Mesodermal cell (in vitro differentiated cells): ENCODE measurements around the gene MATN3.

Experiments
- H3K27ac ChIP-seq: 2 replicates; pipeline ENCODE4 v1.7.0; 2013; ENCODE audit warnings: mild to moderate bottlenecking, low read depth, low read length, moderate library complexity; ENCODE audit not compliant: severe bottlenecking
- H3K36me3 ChIP-seq: 2 replicates; pipeline ENCODE4 v1.7.1; 2013; ENCODE audit warnings: mild to moderate bottlenecking, low read length, moderate library complexity; ENCODE audit not compliant: control insufficient read depth, insufficient read depth
- H3K4me1 ChIP-seq: one replicate; pipeline ENCODE4 v1.7.1; 2013; ENCODE audit warnings: mild to moderate bottlenecking, low read length; ENCODE audit not compliant: insufficient read depth, control insufficient read depth, poor library complexity, severe bottlenecking
- H3K4me3 ChIP-seq: 2 replicates; pipeline ENCODE4 v1.7.0; 2013; ENCODE audit warnings: low read length, control low read depth, mild to moderate bottlenecking; ENCODE audit not compliant: insufficient read depth, poor library complexity, severe bottlenecking; ENCODE audit errors: extremely low read depth
- H3K9me3 ChIP-seq: 2 replicates; pipeline ENCODE4 v1.7.1; 2013; ENCODE audit warnings: mild to moderate bottlenecking, low read length, moderate library complexity; ENCODE audit not compliant: control insufficient read depth
- WGBS, 2 experiments: methylation state at CpG; one replicate each; pipeline ENCODE4 v1.1.5; 2013; ENCODE audit warnings: missing lambda C conversion rate in 2 of 2; ENCODE audit not compliant: insufficient coverage in 2 of 2; 5-methylcytosine and 5-hydroxymethylcytosine counted together

Gene MATN3

DNA sequence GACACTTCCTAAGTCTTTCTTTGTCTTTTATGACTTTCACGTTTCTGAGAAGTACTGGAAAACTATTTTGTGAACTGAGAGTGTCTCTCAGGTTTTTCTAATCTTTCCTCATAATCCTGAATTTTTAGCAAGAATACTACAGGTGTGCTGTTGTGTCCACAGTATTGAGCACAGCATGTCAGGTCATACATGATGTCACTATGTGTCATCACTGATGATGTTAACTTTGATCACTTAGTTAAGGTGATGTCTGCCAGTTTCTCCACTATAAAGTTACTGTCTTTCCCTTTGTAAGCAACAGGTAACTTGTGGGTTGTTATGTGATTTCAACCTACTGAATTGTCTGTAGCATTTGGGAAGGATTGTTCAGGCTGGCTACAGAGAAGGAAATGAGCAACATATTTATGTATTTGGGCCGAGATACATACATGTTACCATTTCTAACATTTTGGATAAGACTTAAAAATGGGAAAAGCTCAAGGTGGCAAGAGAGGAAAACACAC is 11.1 kb downstream of the MATN3 start:
- Histone ChIP-seq H3K9me3 (no peaks in the 10 kb centered on the region), H3K36me3 (peaks cover 5% of the 10 kb centered on the region), H3K4me1 (no peaks in the 10 kb centered on the region), H3K4me3 (no peak overlapping the region), H3K27ac (no peak overlapping the region)
- WGBS, 2 experiments = no CpG with 5 or more reads among the region's 2 CpGs

DNA sequence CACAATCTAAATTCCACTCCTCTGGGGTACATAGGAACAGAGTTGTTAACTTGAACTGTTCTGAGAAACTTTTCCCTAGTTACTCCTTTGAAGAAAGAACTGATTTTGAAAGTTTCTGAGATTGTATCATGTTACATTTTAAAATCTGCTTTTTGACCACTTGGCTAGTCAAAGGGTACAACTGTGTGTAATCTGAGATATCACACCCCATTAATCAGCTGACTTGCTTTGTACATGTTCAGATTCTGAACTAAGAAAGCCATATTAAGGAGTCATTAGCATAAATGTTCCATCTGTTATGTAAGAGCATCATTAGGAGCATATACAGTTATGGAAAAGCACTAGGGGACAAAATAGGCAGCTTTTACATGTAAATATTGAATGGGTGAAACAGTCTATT is 18.7 kb downstream of the MATN3 start:
- Histone ChIP-seq H3K9me3 (no peaks in the 10 kb centered on the region), H3K4me3 (no peak overlapping the region), H3K27ac (no peak overlapping the region), H3K4me1 (peaks cover under 1% of the 10 kb centered on the region), H3K36me3 (no peaks in the 10 kb centered on the region)

DNA sequence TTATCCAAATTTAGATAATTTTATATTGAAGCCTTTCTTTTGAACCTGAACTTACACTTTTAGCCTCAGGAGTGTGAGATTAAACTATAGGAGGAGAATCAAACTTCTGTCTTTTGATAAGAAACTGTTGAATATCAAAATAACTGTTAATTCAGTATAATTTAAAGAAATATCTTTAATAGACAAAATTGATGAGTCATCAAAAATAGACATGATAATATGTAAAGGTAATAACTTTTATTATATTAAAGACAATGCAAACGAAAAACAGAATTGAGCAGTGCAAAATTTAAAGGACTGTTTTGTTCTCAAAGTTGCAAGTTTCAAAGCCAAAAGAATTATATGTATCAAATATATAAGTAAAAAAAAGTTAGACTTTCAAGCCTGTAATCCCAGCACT is 20.6 kb downstream of the MATN3 start:
- no peak overlapping the region for H3K4me3 ChIP-seq
- peaks cover 8% of the 10 kb centered on the region for H3K4me1 ChIP-seq
- H3K9me3 ChIP-seq = no peaks in the 10 kb centered on the region
- peaks cover 9% of the 10 kb centered on the region for H3K36me3 ChIP-seq
- no CpG with 5 or more reads among the region's 1 CpG for WGBS, 2 experiments
- no peak overlapping the region for H3K27ac ChIP-seq

DNA sequence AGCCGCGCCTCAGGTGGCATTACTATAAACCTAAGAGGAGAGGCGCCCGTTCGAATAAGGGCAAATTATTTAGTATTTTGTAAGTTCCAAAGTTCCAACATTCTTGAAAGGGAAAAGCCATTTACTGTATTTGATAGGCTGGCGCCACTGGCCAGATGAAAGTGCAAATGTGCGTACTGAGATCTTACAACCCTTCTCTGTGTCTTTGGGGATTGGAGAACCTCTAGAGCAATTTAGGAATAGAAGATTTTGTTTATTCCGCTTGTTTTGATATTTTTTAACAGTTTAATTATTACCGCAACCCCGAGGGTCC is 22.1 kb downstream of the MATN3 start:
- H3K9me3 ChIP-seq = no peaks in the 10 kb centered on the region
- H3K27ac ChIP-seq = no peak overlapping the region
- WGBS, 2 experiments = 36 to 77% methylated on average over 4 of the region's 10 CpGs
- H3K4me1 ChIP-seq = peaks cover 8% of the 10 kb centered on the region
- peak overlapping the region; percentile 83 for H3K4me3 ChIP-seq
- H3K36me3 ChIP-seq = peaks cover 10% of the 10 kb centered on the region

DNA sequence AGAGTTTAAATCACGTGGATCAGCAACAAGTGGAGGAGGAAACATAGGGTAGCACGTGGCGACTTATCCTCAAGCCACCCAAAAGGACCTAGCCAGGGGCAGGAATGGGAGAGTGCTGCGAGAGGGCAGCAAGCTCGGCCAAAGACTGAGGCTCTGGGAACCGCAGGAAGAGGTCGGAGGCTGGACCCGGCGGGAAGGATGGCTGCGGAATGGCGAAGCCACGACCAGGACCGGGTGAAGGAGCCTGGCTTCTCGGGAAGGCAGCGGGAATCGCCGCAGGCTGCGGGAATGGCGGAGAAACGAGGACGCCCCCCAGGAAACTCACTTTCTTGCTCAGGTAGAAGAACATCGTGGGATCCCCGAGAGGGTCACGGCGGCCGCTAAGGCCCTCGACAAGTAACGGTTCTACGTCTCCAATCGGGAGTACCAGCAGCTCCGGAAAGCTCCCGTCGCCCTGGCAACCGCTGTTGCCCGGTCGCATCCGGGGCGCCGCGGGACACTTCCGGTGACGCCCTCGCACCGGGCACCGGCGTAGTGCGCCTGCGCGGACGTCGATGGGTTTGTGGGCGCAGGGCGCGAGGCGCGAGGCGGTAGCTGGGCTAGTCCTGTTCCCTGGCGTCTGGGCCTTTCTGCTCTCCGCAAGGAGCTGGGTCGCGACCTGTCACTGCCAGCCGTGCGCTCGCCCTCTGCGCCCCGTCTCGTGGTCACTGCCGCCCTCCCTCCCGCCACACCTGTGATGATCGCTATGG is 22.6 kb downstream of the MATN3 start, which contains the start of gene WDR35:
WDR35 (minus strand) TSS at position 439 of the 749 bp plus-strand sequence; CDS start at position 349, 90 bp downstream.
- Histone ChIP-seq H3K27ac (peak within 1 kb of the TSS; percentile 54), H3K9me3 (no peaks in the 10 kb centered on the region), H3K4me3 (peak within 1 kb of the TSS; percentile 83), H3K4me1 (peaks cover 8% of the 10 kb centered on the region), H3K36me3 (peaks cover 13% of the 10 kb centered on the region)
- WGBS, 2 experiments = 0 to 1% methylated on average over 60 to 65 of the region's 70 CpGs

DNA sequence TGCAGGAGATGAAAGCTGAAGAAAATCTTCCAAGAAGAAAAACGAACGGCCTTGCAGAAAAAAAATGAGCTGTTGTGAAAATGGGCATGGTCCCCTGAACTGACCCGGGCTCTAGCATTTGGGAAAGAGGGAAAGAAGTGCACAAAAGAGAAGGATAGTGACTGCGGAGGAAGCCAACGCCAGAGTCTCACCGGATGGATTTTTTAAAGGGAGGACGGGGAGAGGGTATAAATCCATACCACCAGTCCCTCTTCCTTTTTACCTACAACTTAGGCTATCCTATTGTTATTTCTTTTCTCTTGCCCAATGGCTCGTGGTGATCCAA is 23.2 kb downstream of the MATN3 start:
- WGBS, 2 experiments = 0 to 3% methylated on average over 3 to 4 of the region's 8 CpGs
- Histone ChIP-seq H3K36me3 (peaks cover 18% of the 10 kb centered on the region), H3K27ac (peak overlapping the region; percentile 54), H3K4me1 (peaks cover 8% of the 10 kb centered on the region), H3K9me3 (no peaks in the 10 kb centered on the region), H3K4me3 (peak overlapping the region; percentile 83)

DNA sequence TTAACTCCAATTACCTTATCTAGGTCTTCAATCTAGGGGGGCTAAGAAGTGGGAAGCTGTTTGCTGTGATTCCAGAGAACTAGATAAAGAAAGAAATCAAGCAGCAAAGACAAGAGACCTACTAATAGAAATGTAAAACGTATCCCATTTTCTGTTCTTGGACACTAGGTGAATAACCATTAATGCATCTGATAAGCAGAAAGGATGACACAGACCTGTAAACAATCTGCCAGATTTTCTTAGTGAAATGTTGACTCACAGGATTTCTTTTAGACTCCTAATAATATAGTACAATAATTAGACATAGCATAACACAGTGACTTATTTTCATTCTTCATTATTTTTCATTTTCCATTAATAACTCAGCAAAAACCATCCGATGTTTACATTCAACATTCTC is 23.9 kb downstream of the MATN3 start:
- H3K27ac ChIP-seq = no peak overlapping the region
- H3K4me3 ChIP-seq = peak overlapping the region; percentile 83
- H3K9me3 ChIP-seq = no peaks in the 10 kb centered on the region
- peaks cover 18% of the 10 kb centered on the region for H3K36me3 ChIP-seq
- H3K4me1 ChIP-seq = peaks cover 8% of the 10 kb centered on the region
- WGBS, 2 experiments = 70 to 100% methylated on average over 1 of the region's 2 CpGs

DNA sequence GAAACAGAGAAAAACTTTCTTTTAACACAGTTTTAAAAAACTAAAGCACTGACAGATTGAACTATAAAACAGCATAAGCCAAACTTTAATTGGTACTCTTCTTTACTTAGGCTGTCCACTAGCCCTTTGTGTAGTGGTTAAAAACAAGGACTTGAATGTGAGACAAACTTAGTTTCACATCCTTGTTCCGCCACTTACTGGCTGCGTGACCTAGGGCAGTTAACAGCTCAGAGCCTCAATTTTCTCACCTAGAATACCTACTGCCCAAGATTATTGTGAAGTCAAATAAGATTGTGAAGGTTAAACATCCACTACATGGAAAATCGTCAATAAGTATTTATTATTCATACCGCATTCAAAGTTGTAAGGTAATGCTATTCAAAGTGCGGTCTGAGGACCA is 24.5 kb downstream of the MATN3 start:
- Histone ChIP-seq H3K9me3 (no peaks in the 10 kb centered on the region), H3K4me3 (no peak overlapping the region), H3K4me1 (peaks cover 11% of the 10 kb centered on the region), H3K27ac (no peak overlapping the region), H3K36me3 (peaks cover 18% of the 10 kb centered on the region)
- WGBS, 2 experiments = 67% methylated on average over 1 of the region's 5 CpGs; no CpG with 5 or more reads in 1 of the 2 experiments

DNA sequence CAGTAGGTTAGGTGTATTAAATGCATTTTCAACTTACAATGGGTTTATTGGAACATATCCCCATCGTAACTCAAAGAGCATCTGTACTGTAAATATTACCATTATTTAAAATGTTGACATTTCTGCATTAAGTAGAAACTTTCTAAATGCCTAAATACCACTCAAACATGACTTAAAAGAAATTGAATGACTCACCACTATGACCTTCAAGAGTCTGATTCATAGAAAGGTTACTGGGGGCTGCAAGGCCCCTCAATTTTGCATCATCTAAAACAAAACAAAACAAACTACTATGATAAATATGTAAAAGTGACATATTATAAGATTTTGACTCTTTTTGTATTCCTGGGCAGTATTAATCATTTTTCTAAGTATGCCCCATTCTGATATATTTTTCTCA is 30.2 kb downstream of the MATN3 start:
- no peak overlapping the region for H3K4me3 ChIP-seq
- no peak overlapping the region for H3K27ac ChIP-seq
- peaks cover 5% of the 10 kb centered on the region for H3K4me1 ChIP-seq
- peaks cover 30% of the 10 kb centered on the region for H3K36me3 ChIP-seq
- no CpG with 5 or more reads among the region's 1 CpG for WGBS, 2 experiments
- no peaks in the 10 kb centered on the region for H3K9me3 ChIP-seq

DNA sequence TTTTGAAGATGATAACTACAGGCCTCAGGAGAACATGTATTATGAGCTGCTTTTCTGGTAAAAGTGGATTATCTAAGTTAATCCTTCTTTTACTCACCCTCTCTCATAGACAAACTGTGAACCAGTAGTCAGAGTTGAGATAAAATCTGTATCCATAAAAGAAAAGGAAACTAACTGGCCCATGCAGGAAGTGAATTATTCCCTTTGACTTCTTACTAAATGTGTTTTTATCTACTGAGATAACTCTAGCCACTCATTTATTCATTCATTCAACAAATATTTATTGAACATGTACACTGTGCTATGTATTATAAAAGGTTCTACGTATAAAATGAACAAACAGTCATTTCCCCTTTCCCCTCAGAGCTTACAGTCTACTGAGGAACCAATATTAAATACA is 32.5 kb downstream of the MATN3 start:
- no peaks in the 10 kb centered on the region for H3K9me3 ChIP-seq
- H3K4me3 ChIP-seq = no peak overlapping the region
- peaks cover 45% of the 10 kb centered on the region for H3K36me3 ChIP-seq
- no CpG with 5 or more reads among the region's 1 CpG for WGBS, 2 experiments
- no peak overlapping the region for H3K27ac ChIP-seq
- peaks cover 5% of the 10 kb centered on the region for H3K4me1 ChIP-seq

DNA sequence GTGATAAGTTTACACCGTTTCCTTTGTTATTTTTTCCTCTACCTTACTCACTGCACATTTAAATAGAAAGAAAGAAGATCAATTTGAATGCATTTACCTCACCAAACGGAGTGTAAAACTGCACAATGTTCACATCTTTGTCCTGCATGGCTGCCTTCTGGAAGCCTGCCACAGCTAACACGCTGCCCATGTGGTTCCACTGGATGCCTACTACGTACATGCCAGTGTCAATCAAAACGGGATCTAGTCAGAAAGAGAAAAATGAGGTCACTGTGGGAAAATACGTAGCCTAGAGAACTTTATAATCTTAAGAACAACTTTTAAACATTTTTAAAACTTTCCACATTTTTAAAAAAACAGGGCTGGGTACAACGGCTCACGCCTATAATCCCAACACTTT is 39.0 kb downstream of the MATN3 start:
- no peaks in the 10 kb centered on the region for H3K4me1 ChIP-seq
- no peak overlapping the region for H3K4me3 ChIP-seq
- 97 to 98% methylated on average over 5 to 6 of the region's 8 CpGs for WGBS, 2 experiments
- H3K27ac ChIP-seq = no peak overlapping the region
- peaks cover 48% of the 10 kb centered on the region for H3K36me3 ChIP-seq
- H3K9me3 ChIP-seq = no peaks in the 10 kb centered on the region
